PC-3 (cell line): ENCODE data around the gene KIF6. TPM values are rescaled to one million over a fixed set of nuclear protein-coding genes. Genes with fewer than 3 reads are reported as not detected.

Source experiments
- ATAC-seq: fragments of 200-7000 bp; cut with Tn5 transposase; 2 replicates; pipeline ENCODE4 v1.9.1; 2020; ENCODE audit warnings: mild to moderate bottlenecking, moderate library complexity
- BruUV-seq: library from RNA; stranded (reverse); fragments of 400-500 nt; replicated peaks from 2 replicates; lab custom pipeline; 2021; lab: Mats Ljungman, UMichigan
- CTCF ChIA-PET: fragments of 300-600 bp; sonication (Branson Sonifier 250); formaldehyde crosslinking; loops from one replicate; lab custom pipeline; 2022; ENCODE audit warnings: antibody characterized with exemption; lab: Charles Lee
- POLR2A ChIA-PET: fragments of 300-600 bp; sonication (Branson Sonifier 250); formaldehyde crosslinking; loops from one replicate; lab custom pipeline; 2022; ENCODE audit warnings: antibody characterized with exemption; ENCODE audit not compliant: unreplicated experiment; lab: Charles Lee
- DNase-seq: peaks from one replicate; pipeline ENCODE4 v3.0.0-alpha.2; 2015
- H2AFZ ChIP-seq: fragments of 300-600 bp; sonication (generic); 2 replicates; pipeline ENCODE4 v1.6.0; 2016; ENCODE audit warnings: antibody characterized with exemption, low read length
- H3F3A ChIP-seq: fragments of 300-600 bp; sonication (generic); one replicate; pipeline ENCODE4 v1.6.0; 2017; ENCODE audit warnings: antibody characterized with exemption, low read length, control low read depth, mild to moderate bottlenecking; ENCODE audit not compliant: unreplicated experiment
- H3K27ac ChIP-seq: fragments of 300-600 bp; sonication (generic); 2 replicates; pipeline ENCODE4 v1.5.1; 2016; ENCODE audit warnings: mild to moderate bottlenecking, low read length
- H3K27me3 ChIP-seq: fragments of 300-600 bp; sonication (generic); 2 replicates; pipeline ENCODE4 v1.6.1; 2016; ENCODE audit warnings: low read length, mixed read lengths
- H3K36me3 ChIP-seq: fragments of 300-600 bp; sonication (generic); 2 replicates; pipeline ENCODE4 v1.6.1; 2016; ENCODE audit warnings: low read depth, mixed run types, low read length, mixed read lengths
- H3K4me1 ChIP-seq: fragments of 300-600 bp; sonication (generic); 2 replicates; pipeline ENCODE4 v1.5.1; 2016; ENCODE audit warnings: low read length; ENCODE audit not compliant: insufficient read depth
- H3K4me2 ChIP-seq: fragments of 300-600 bp; sonication (generic); 2 replicates; pipeline ENCODE4 v1.6.0; 2016; ENCODE audit warnings: low read length
- H3K4me3 ChIP-seq: fragments of 300-600 bp; sonication (generic); 2 replicates; pipeline ENCODE4 v1.5.1; 2016; ENCODE audit warnings: mild to moderate bottlenecking, low read length, mixed read lengths
- H3K79me2 ChIP-seq: fragments of 300-600 bp; sonication (generic); 2 replicates; pipeline ENCODE4 v1.6.1; 2017; ENCODE audit warnings: low read length, mixed read lengths
- H3K9ac ChIP-seq: fragments of 300-600 bp; sonication (generic); 2 replicates; pipeline ENCODE4 v1.6.0; 2016; ENCODE audit warnings: mild to moderate bottlenecking, low read length
- H3K9me2 ChIP-seq: fragments of 300-600 bp; sonication (generic); replicated peaks from 2 replicates; pipeline ENCODE4 v1.6.1; 2016; ENCODE audit warnings: mixed run types, low read length, mixed read lengths
- H3K9me3 ChIP-seq: fragments of 300-600 bp; sonication (generic); 2 replicates; pipeline ENCODE4 v1.6.1; 2016; ENCODE audit warnings: low read length, mixed read lengths
- H4K20me1 ChIP-seq: fragments of 300-600 bp; sonication (generic); 2 replicates; pipeline ENCODE4 v1.6.1; 2016; ENCODE audit warnings: low read length, mixed read lengths
- EZH2 ChIP-seq: fragments of 300-600 bp; sonication (generic); IDR thresholded peaks from one replicate; pipeline ENCODE4 v1.6.1; 2017; ENCODE audit warnings: antibody characterized with exemption, mild to moderate bottlenecking, low read length; ENCODE audit not compliant: unreplicated experiment
- EZH2phosphoT487 ChIP-seq: fragments of 300-600 bp; sonication (generic); IDR thresholded peaks from 2 replicates; pipeline ENCODE4 v1.6.1; 2018; ENCODE audit warnings: mild to moderate bottlenecking, antibody characterized with exemption, low read length, borderline replicate concordance
- intact Hi-C: fragments of 100-400 bp; cut with micrococcal nuclease; formaldehyde crosslinking; loops from 2 replicates; pipeline ENCODE4 v1.9.0; 2023
- total RNA-seq: library from RNA; depleted of rRNA; stranded (reverse); fragments of >200 nt; gene quantifications from 2 replicates; pipeline ENCODE4 v1.2.3, GENCODE V29; 2014
- TF ChIP-seq, protein P1 (sequence below): fragments of 300-600 bp; sonication (generic); conservative IDR thresholded peaks from 2 replicates; pipeline ENCODE4 v1.5.1; 2017; ENCODE audit warnings: antibody characterized with exemption, low read depth, mild to moderate bottlenecking, low read length

KIF6 gene
- total RNA-seq, 1 experiment from 2014 or later, result 0.07 TPM

DNA sequence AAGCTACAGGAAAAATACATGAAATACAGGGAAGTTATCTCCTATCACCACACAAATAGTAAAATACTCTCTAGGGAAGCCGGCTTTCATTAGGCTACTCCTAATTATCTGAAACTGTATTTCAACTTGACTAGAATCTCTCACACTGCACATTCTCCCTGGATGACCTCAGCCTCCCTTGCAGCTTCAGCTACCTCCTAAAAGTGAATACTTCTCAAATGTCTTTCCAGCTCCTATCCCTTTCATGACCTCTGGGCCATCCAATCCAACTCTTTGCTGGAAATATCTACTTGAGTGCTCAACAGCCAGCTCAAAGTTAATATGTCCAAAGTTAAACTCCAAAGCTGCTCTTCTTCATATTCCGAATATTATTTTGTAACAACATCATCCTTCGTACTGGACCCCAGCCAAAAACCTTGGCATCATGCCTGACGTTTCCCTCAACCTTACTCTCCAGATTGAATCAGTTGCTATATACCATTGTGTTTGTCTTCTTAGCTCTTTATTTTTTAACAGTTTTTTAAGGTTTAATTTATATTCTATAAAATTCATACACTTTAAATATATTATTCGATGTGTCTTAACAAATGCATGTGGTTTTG lies 29.4 kb upstream of the KIF6 start:
- ChIA-PET POLR2A (no interaction called here), CTCF (no interaction called here)
- Histone ChIP-seq H3K4me1 (no peaks in the 10 kb centered on the region), H3K4me3 (no peak overlapping the region), H3K9me3 (no peaks in the 10 kb centered on the region), H3K79me2 (no peaks in the 10 kb centered on the region), H3K27ac (no peak overlapping the region), H3K4me2 (no peak overlapping the region), H3K27me3 (0 out of 2 replicates have a peak, but pooled peaks cover 11% of the 10 kb centered on the region), H3K9ac (no peak overlapping the region), H3F3A (no peaks in the 10 kb centered on the region), H2AFZ (no peak overlapping the region), H3K36me3 (no peaks in the 10 kb centered on the region), H4K20me1 (no peaks in the 10 kb centered on the region), H3K9me2 (no peaks in the 10 kb centered on the region)
- no TSS peak for BruUV-seq
- DNase-seq, result no peak
- no peak for ATAC-seq
- TF ChIP-seq EZH2 (no peak), EZH2phosphoT487 (no peak)
- TF ChIP-seq, protein P1, sequence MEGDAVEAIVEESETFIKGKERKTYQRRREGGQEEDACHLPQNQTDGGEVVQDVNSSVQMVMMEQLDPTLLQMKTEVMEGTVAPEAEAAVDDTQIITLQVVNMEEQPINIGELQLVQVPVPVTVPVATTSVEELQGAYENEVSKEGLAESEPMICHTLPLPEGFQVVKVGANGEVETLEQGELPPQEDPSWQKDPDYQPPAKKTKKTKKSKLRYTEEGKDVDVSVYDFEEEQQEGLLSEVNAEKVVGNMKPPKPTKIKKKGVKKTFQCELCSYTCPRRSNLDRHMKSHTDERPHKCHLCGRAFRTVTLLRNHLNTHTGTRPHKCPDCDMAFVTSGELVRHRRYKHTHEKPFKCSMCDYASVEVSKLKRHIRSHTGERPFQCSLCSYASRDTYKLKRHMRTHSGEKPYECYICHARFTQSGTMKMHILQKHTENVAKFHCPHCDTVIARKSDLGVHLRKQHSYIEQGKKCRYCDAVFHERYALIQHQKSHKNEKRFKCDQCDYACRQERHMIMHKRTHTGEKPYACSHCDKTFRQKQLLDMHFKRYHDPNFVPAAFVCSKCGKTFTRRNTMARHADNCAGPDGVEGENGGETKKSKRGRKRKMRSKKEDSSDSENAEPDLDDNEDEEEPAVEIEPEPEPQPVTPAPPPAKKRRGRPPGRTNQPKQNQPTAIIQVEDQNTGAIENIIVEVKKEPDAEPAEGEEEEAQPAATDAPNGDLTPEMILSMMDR, result no peak
- intact Hi-C loops, result no loop called here

DNA sequence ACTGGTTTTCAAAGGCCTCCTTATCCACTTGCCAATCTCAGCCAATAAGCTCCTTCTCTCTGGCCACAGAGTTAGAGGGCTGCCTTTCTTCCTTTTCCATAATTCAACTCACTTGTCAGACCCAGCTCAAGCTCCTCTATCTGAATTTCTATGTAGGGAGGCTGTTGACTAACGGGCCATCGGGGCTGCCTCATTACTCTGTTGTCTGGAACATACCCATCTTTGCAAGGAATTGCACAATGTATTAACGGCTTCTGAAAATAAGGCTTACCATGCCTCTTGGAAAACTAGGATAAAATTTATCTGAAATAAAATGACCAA lies 28.5 kb upstream of the KIF6 start:
- ChIA-PET POLR2A (no interaction called here), CTCF (no interaction called here)
- no TSS peak for BruUV-seq
- H3K27ac ChIP-seq, result no peak overlapping the region
- no peaks in the 10 kb centered on the region for H3K9me2 ChIP-seq
- intact Hi-C loops, result no loop called here
- no peaks in the 10 kb centered on the region for H3F3A ChIP-seq
- no peak overlapping the region for H2AFZ ChIP-seq
- H3K4me2 ChIP-seq, result no peak overlapping the region
- no peak overlapping the region for H3K9ac ChIP-seq
- DNase-seq, result no peak
- H3K4me3 ChIP-seq, result no peak overlapping the region
- no peaks in the 10 kb centered on the region for H3K9me3 ChIP-seq
- H3K27me3 ChIP-seq, result 0 out of 2 replicates have a peak, but pooled peaks cover 11% of the 10 kb centered on the region
- ATAC-seq, result no peak
- no peak for TF ChIP-seq EZH2phosphoT487
- TF ChIP-seq, protein P1, result no peak
- TF ChIP-seq EZH2, result no peak
- no peaks in the 10 kb centered on the region for H3K79me2 ChIP-seq
- H3K36me3 ChIP-seq, result no peaks in the 10 kb centered on the region
- H3K4me1 ChIP-seq, result no peaks in the 10 kb centered on the region
- H4K20me1 ChIP-seq, result no peaks in the 10 kb centered on the region

DNA sequence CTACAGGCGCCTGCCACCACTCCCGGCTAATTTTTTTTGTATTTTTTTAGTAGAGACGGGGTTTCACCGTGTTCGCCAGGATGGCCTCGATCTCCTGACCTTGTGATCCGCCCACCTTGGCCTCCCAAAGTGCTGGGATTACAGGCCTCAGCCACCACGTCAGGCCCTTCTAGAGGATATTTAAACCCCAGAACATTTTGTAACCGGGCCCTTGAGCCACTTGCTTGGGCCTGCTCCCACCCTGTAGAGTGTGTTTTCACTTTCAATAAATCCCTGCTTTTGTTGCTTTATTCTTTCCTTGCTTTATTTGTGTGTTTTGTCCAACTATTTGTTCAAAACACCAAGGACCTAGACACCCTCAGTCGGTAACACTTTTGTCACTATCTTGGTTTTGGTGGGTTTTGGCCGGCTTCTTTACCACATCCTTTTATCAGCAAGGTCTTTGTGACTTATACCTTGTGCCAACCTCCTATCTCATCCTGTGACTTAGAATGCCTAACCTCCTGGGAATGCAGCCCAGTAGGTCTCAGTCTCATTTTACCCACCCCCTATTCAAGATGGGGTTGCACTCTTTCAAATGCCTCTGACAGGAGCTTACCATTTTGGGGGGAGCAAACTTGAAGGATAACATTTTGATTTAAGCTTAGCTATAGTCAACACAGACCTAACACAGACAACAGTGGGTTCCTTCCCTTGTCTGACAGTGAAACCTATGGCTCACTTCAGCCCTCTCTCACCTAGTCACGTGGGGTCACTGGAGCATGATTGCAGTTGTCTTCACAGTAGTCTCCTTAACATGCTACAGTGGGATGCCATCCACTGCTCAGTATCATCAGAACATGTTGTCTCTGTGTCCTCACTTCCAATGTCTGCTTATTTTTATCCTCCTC lies 27.9 kb upstream of the KIF6 start:
- BruUV-seq, result no TSS peak
- H3K4me1 ChIP-seq, result no peaks in the 10 kb centered on the region
- no peak for ATAC-seq
- ChIA-PET CTCF (no interaction called here), POLR2A (no interaction called here)
- H2AFZ ChIP-seq, result no peak overlapping the region
- no peaks in the 10 kb centered on the region for H3K36me3 ChIP-seq
- DNase-seq, result no peak
- H3K27me3 ChIP-seq, result 0 out of 2 replicates have a peak, but pooled peaks cover 11% of the 10 kb centered on the region
- H3K27ac ChIP-seq, result no peak overlapping the region
- TF ChIP-seq EZH2phosphoT487, result no peak
- TF ChIP-seq, protein P1, result no peak
- TF ChIP-seq EZH2, result no peak
- no peak overlapping the region for H3K9ac ChIP-seq
- H3K4me2 ChIP-seq, result no peak overlapping the region
- no peak overlapping the region for H3K4me3 ChIP-seq
- H3K9me3 ChIP-seq, result no peaks in the 10 kb centered on the region
- H4K20me1 ChIP-seq, result no peaks in the 10 kb centered on the region
- H3K79me2 ChIP-seq, result no peaks in the 10 kb centered on the region
- H3F3A ChIP-seq, result no peaks in the 10 kb centered on the region
- H3K9me2 ChIP-seq, result no peaks in the 10 kb centered on the region
- intact Hi-C loops, result no loop called here
